HCT116 (cell line): ENCODE measurements around the gene ASIC1. TPM values are rescaled to one million over a fixed set of nuclear protein-coding genes. Genes with fewer than 3 reads are reported as not detected.

Experiments
- ATAC-seq: fragments of 200-7000 bp; cut with Tn5 transposase; 2 replicates; pipeline ENCODE4 v1.9.1; 2020; ENCODE audit warnings: mild to moderate bottlenecking, moderate library complexity
- BruUV-seq: library from RNA; stranded (reverse); fragments of 400-500 nt; replicated peaks from 2 replicates; lab custom pipeline; 2021; lab: Mats Ljungman, UMichigan
- CTCF ChIA-PET: fragments of 300-600 bp; sonication (Branson Sonifier 250); formaldehyde crosslinking; loops from one replicate; lab custom pipeline; 2021; ENCODE audit warnings: antibody characterized with exemption; lab: Charles Lee
- POLR2A ChIA-PET: fragments of 300-600, 350-600 bp; sonication (Branson Sonifier 250); formaldehyde crosslinking; loops from one replicate; lab custom pipeline; 2021; ENCODE audit warnings: antibody characterized with exemption; lab: Charles Lee
- RAD21 ChIA-PET, 2 experiments: fragments of 300-600 bp; sonication (Branson Sonifier 250); formaldehyde crosslinking; loops; one replicate each; lab custom pipeline; 2023; ENCODE audit warnings: low total read pairs in 2 of 2; ENCODE audit not compliant: uncharacterized antibody in 2 of 2, unreplicated experiment in 2 of 2, low non-redundant PET in 1 of 2; lab: Charles Lee
- DNase-seq: peaks from one replicate; pipeline ENCODE4 v3.0.0-alpha.2; 2010; ENCODE audit warnings: low read depth, low spot score
- H2AFZ ChIP-seq: fragments of 200-600 bp; shearing (Covaris generic), sonication (generic); 2 replicates; pipeline ENCODE4 v1.6.1; 2017; ENCODE audit warnings: low read depth, mixed run types, mixed read lengths, antibody characterized with exemption, low read length; ENCODE audit not compliant: poor library complexity, severe bottlenecking
- H3K27ac ChIP-seq: 2 replicates; pipeline ENCODE4 v1.5.1; 2012; ENCODE audit warnings: low read depth, low read length
- H3K27me3 ChIP-seq: fragments of 200-600 bp; sonication (generic); 2 replicates; pipeline ENCODE4 v1.6.1; 2016; ENCODE audit warnings: mixed run types, low read length, mixed read lengths; ENCODE audit not compliant: insufficient read depth
- H3K36me3 ChIP-seq, 2 experiments: fragments of 200-500 bp in 1 of 2; fragments of 200-600 bp in 1 of 2; sonication (Bioruptor generic) in 1 of 2; sonication (generic) in 1 of 2; 2 replicates each; pipeline versions ENCODE4 v1.5.1 to v1.6.1; 2014 to 2016; ENCODE audit warnings: low read length in 2 of 2, inconsistent platforms in 1 of 2, mixed read lengths in 1 of 2, mixed run types in 1 of 2; ENCODE audit not compliant: insufficient read depth in 2 of 2, control insufficient read depth in 1 of 2
- H3K4me1 ChIP-seq, 2 experiments: fragments of 200-600 bp in 1 of 2; sonication (generic) in 1 of 2; 2 replicates each; pipeline versions ENCODE4 v1.5.1 to v1.6.1; 2012 to 2017; ENCODE audit warnings: low read length in 2 of 2, inconsistent platforms in 1 of 2, mild to moderate bottlenecking in 1 of 2, mixed read lengths in 1 of 2, mixed run types in 1 of 2, moderate library complexity in 1 of 2; ENCODE audit not compliant: insufficient read depth in 2 of 2, control insufficient read depth in 1 of 2
- H3K4me2 ChIP-seq: fragments of 200-600 bp; sonication (generic); 2 replicates; pipeline ENCODE4 v1.6.1; 2017; ENCODE audit warnings: mixed run types, low read length, mixed read lengths
- H3K4me3 ChIP-seq, 2 experiments: fragments of 200-600 bp in 1 of 2; sonication (generic) in 1 of 2; replicated peaks in 1 of 2; 2 replicates each; pipeline ENCODE4 v1.5.1; 2011 to 2016; ENCODE audit warnings: low read length in 2 of 2, control low read depth in 1 of 2, low read depth in 1 of 2, mild to moderate bottlenecking in 1 of 2, mixed read lengths in 1 of 2, mixed run types in 1 of 2
- H3K79me2 ChIP-seq: fragments of 200-600 bp; sonication (generic); 2 replicates; pipeline ENCODE4 v1.6.1; 2017; ENCODE audit warnings: mild to moderate bottlenecking, mixed run types, low read length, moderate library complexity, mixed read lengths; ENCODE audit not compliant: insufficient read depth
- H3K9ac ChIP-seq: fragments of 200-600 bp; sonication (generic); 2 replicates; pipeline ENCODE4 v1.6.1; 2016; ENCODE audit warnings: low read length, mixed read lengths
- H3K9me2 ChIP-seq: fragments of 200-600 bp; sonication (generic), shearing (Covaris generic); 2 replicates; pipeline ENCODE4 v1.6.1; 2017; ENCODE audit warnings: mixed run types, mild to moderate bottlenecking, moderate library complexity; ENCODE audit not compliant: insufficient read depth
- H3K9me3 ChIP-seq, 2 experiments: fragments of 200-500 bp in 1 of 2; fragments of 200-600 bp in 1 of 2; sonication (Bioruptor generic) in 1 of 2; sonication (generic) in 1 of 2; 2 replicates each; pipeline ENCODE4 v1.6.1; 2014 to 2017; ENCODE audit warnings: low read length in 2 of 2, mixed read lengths in 2 of 2, inconsistent platforms in 1 of 2, low read depth in 1 of 2, mild to moderate bottlenecking in 1 of 2, mixed run types in 1 of 2, moderate library complexity in 1 of 2; ENCODE audit not compliant: control insufficient read depth in 1 of 2, insufficient read depth in 1 of 2
- H4K20me1 ChIP-seq: fragments of 200-600 bp; sonication (generic), shearing (Covaris generic); 2 replicates; pipeline ENCODE4 v1.6.1; 2017; ENCODE audit warnings: mixed run types, mild to moderate bottlenecking, moderate library complexity; ENCODE audit not compliant: insufficient read depth
- CBX3 ChIP-seq: IDR thresholded peaks from 2 replicates; pipeline ENCODE4 v1.6.1; 2012; ENCODE audit warnings: low read depth
- ELF1 ChIP-seq: IDR thresholded peaks from 2 replicates; pipeline ENCODE4 v1.6.1; 2012; ENCODE audit warnings: low read depth, borderline replicate concordance
- FOSL1 ChIP-seq: IDR thresholded peaks from 2 replicates; pipeline ENCODE4 v1.6.1; 2012; ENCODE audit warnings: low read depth
- POLR2A ChIP-seq: IDR thresholded peaks from 2 replicates; pipeline ENCODE4 v1.7.0; 2011; ENCODE audit warnings: borderline replicate concordance; ENCODE audit not compliant: insufficient read depth, insufficient read length; ENCODE audit errors: extremely low read depth
- RAD21 ChIP-seq: IDR thresholded peaks from 2 replicates; pipeline ENCODE4 v1.6.1; 2012; ENCODE audit warnings: low read depth, mild to moderate bottlenecking
- SIN3A ChIP-seq: IDR thresholded peaks from 2 replicates; pipeline ENCODE4 v1.6.1; 2012; ENCODE audit warnings: low read depth
- SP1 ChIP-seq: IDR thresholded peaks from 2 replicates; pipeline ENCODE4 v1.6.1; 2012; ENCODE audit warnings: low read depth
- ZBTB33 ChIP-seq: IDR thresholded peaks from 2 replicates; pipeline ENCODE4 v1.6.1; 2011; ENCODE audit warnings: mild to moderate bottlenecking, low read length, moderate library complexity; ENCODE audit not compliant: insufficient replicate concordance; ENCODE audit errors: extremely low read depth
- ZFX ChIP-seq: fragments of 450-650 bp; IDR thresholded peaks from 2 replicates; pipeline ENCODE4 v1.6.1; 2017
- intact Hi-C: fragments of 100-400 bp; cut with micrococcal nuclease; formaldehyde crosslinking; loops from 2 replicates; pipeline ENCODE4 v1.10.0; 2022
- total RNA-seq: library from RNA; stranded (reverse); gene quantifications from one replicate; pipeline ENCODE4 v1.2.1, GENCODE V29; 2021; ENCODE audit not compliant: unreplicated experiment
- TF ChIP-seq, protein P1 (sequence below), 3 experiments: fragments of 200-600 bp in 1 of 3; sonication (generic) in 1 of 3; IDR thresholded peaks in 2 of 3; conservative IDR thresholded peaks in 1 of 3; 2 replicates each; pipeline ENCODE4 v1.5.1; 2012 to 2017; ENCODE audit warnings: low read depth in 2 of 3, low read length in 2 of 3, antibody characterized with exemption in 1 of 3, borderline replicate concordance in 1 of 3, control low read depth in 1 of 3, mild to moderate bottlenecking in 1 of 3, mixed read lengths in 1 of 3, mixed run types in 1 of 3, moderate library complexity in 1 of 3; ENCODE audit not compliant: insufficient read depth in 1 of 3
- TF ChIP-seq, protein P2 (sequence below): IDR thresholded peaks from 2 replicates; pipeline ENCODE4 v1.6.1; 2012; ENCODE audit warnings: low read depth

Gene ASIC1
- total RNA-seq, 1 experiment from 2014 or later: 28.9 TPM

GRCh38 chr12:50061171-50061570, 3.8 kb downstream of the ASIC1 start:
- DNase-seq (no peak), ATAC-seq (no peak)
- BruUV-seq: no TSS peak
- ChIA-PET RAD21 (no interaction called here), CTCF (no interaction called here), POLR2A (no interaction called here)
- intact Hi-C loops: no loop called here
- H2AFZ ChIP-seq: no peak overlapping the region
- no peak overlapping the region for H3K9ac ChIP-seq
- H3K4me3 ChIP-seq: no peak overlapping the region
- H3K36me3 ChIP-seq: peaks cover 2 to 23% of the 10 kb centered on the region in 2 experiments; a peak in 2 of 4 replicates
- H3K27me3 ChIP-seq: no peaks in the 10 kb centered on the region
- H3K4me2 ChIP-seq: no peak overlapping the region
- H4K20me1 ChIP-seq: no peaks in the 10 kb centered on the region
- H3K9me3 ChIP-seq: no peaks in the 10 kb centered on the region
- TF ChIP-seq ELF1: no peak
- TF ChIP-seq, protein P1, sequence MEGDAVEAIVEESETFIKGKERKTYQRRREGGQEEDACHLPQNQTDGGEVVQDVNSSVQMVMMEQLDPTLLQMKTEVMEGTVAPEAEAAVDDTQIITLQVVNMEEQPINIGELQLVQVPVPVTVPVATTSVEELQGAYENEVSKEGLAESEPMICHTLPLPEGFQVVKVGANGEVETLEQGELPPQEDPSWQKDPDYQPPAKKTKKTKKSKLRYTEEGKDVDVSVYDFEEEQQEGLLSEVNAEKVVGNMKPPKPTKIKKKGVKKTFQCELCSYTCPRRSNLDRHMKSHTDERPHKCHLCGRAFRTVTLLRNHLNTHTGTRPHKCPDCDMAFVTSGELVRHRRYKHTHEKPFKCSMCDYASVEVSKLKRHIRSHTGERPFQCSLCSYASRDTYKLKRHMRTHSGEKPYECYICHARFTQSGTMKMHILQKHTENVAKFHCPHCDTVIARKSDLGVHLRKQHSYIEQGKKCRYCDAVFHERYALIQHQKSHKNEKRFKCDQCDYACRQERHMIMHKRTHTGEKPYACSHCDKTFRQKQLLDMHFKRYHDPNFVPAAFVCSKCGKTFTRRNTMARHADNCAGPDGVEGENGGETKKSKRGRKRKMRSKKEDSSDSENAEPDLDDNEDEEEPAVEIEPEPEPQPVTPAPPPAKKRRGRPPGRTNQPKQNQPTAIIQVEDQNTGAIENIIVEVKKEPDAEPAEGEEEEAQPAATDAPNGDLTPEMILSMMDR (IDR thresholded peaks at IDR 0.05 in 2 of 3, conservative IDR thresholded peaks at IDR 0.05 in 1 of 3; ENCODE audit: borderline replicate concordance in 1 of 3, insufficient read depth in 1 of 3, low read depth in 2 of 3, low read length in 2 of 3): no peak
- TF ChIP-seq FOSL1: no peak
- peaks cover 9 to 23% of the 10 kb centered on the region in 2 experiments; a peak in 3 of 4 replicates for H3K4me1 ChIP-seq
- no peaks in the 10 kb centered on the region for H3K9me2 ChIP-seq
- H3K27ac ChIP-seq: no peak overlapping the region
- H3K79me2 ChIP-seq: no peaks in the 10 kb centered on the region

DNA sequence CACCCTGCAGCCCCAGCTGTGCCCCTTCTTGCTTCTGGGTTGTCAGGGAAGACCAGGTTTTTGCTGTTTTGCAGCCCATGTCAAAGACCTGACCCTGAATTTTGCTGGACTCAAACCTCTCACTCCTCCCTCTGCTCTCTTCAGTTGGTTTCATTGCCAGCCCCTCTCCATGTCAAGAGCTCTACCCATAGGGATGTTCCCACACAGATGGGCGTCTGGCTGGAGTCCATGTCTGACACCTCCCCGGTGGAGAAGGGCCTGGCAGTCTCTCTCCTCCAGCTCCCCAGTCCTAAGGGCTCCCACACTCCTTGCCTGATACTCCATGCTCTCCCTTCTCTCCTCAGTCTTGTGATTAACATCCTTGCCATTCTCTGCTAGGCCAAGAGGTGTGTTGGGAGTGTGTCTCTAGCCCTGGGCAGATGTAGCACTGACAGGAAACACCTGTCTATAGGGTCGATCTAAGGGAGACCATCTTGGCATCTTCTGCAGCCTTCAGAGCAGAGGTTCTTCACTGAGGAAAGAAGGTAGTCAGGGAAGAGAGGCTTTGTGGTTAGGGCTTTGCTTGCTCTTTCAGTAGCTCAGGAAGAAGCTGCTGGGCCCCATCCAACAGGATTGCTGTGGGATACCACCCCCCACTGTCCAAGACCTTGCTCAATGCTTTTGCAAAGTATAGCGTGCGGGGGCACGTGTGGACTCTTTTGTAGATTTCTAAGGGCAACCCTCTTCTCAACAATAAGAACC, 4.7 kb downstream of the ASIC1 start:
- ATAC-seq (no peak), DNase-seq (no peak)
- Histone ChIP-seq H3K27ac (no peak overlapping the region), H3K4me3 (no peak overlapping the region), H3K9ac (no peak overlapping the region), H3K9me2 (no peaks in the 10 kb centered on the region), H4K20me1 (no peaks in the 10 kb centered on the region), H2AFZ (no peak overlapping the region), H3K4me2 (no peak overlapping the region), H3K79me2 (no peaks in the 10 kb centered on the region), H3K36me3 (peaks cover 2 to 23% of the 10 kb centered on the region in 2 experiments; a peak in 2 of 4 replicates), H3K27me3 (no peaks in the 10 kb centered on the region), H3K4me1 (peaks cover 0 to 19% of the 10 kb centered on the region in 2 experiments; a peak in 2 of 4 replicates), H3K9me3 (no peaks in the 10 kb centered on the region)
- ChIA-PET POLR2A (no interaction called here), RAD21 (no interaction called here), CTCF (interaction anchor here (0.9 kb wide), 1 partner anchor 22 kb away, joined by 3 read pairs; no protein-coding TSS in a partner anchor)
- intact Hi-C loops: no loop called here
- BruUV-seq: no TSS peak
- TF ChIP-seq FOSL1 (no peak), SIN3A (no peak), ZFX (no peak), SP1 (no peak), CBX3 (no peak), POLR2A (no peak), ZBTB33 (no peak), RAD21 (no peak)
- TF ChIP-seq, protein P2, sequence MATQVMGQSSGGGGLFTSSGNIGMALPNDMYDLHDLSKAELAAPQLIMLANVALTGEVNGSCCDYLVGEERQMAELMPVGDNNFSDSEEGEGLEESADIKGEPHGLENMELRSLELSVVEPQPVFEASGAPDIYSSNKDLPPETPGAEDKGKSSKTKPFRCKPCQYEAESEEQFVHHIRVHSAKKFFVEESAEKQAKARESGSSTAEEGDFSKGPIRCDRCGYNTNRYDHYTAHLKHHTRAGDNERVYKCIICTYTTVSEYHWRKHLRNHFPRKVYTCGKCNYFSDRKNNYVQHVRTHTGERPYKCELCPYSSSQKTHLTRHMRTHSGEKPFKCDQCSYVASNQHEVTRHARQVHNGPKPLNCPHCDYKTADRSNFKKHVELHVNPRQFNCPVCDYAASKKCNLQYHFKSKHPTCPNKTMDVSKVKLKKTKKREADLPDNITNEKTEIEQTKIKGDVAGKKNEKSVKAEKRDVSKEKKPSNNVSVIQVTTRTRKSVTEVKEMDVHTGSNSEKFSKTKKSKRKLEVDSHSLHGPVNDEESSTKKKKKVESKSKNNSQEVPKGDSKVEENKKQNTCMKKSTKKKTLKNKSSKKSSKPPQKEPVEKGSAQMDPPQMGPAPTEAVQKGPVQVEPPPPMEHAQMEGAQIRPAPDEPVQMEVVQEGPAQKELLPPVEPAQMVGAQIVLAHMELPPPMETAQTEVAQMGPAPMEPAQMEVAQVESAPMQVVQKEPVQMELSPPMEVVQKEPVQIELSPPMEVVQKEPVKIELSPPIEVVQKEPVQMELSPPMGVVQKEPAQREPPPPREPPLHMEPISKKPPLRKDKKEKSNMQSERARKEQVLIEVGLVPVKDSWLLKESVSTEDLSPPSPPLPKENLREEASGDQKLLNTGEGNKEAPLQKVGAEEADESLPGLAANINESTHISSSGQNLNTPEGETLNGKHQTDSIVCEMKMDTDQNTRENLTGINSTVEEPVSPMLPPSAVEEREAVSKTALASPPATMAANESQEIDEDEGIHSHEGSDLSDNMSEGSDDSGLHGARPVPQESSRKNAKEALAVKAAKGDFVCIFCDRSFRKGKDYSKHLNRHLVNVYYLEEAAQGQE: no peak
